ENCODE data around the gene RBM18. TPM values are rescaled to one million over a fixed set of nuclear protein-coding genes. Genes with fewer than 3 reads are reported as not detected.

RBM18 gene
- total and polyA plus RNA-seq, 2 donors (not counting 1 experiment from before 2014, with no cell fraction given): 11.2 to 25.1 TPM

DNA sequence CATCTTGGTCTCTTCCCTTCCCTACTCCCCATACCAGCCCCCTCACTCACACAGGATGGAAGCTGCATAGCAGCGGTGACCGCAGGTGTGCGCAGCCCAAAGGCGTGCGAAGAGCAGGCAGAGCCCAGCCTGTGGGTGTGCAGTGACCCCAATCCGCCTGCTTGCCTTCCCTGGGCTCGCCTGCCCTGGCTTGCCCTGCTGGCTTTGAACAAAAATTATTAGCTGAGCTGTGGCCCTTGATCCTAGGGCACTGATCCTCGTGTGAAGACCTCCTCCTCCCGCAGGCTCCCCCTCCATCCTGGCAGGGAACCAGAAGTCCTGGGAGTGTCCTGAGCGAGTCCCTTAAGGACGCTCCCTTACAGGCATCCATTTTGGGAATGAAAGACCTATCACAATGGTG lies 73.1 kb downstream of the RBM18 start:
- no peak overlapping the region for H3K4me2 ChIP-seq (ENCODE audit: extremely low read depth, insufficient read depth, low read length)
- DNase-seq (ENCODE audit: low read depth in 2 of 2): no peak
- TF ChIP-seq CTCF (conservative IDR thresholded peaks at IDR 0.05 in 1 of 2, IDR thresholded peaks at IDR 0.05 in 1 of 2; ENCODE audit: low read depth in 1 of 2, low read length in 2 of 2): no peak
- TF ChIP-seq EZH2 (IDR thresholded peaks at IDR 0.05; ENCODE audit: low read length, missing control alignments): no peak
- H3K4me1 ChIP-seq (ENCODE audit: control insufficient read depth, extremely low read depth, insufficient read depth, low read length): peaks cover 3% of the 10 kb centered on the region
- no peak overlapping the region for H3K27ac ChIP-seq (ENCODE audit: insufficient read depth, low read length)
- no peaks in the 10 kb centered on the region for H3K27me3 ChIP-seq (ENCODE audit: control insufficient read depth, insufficient read depth, low read length)
- H2AFZ ChIP-seq (ENCODE audit: low read length): no peak overlapping the region
- no peaks in the 10 kb centered on the region for H3K9me3 ChIP-seq (ENCODE audit: control insufficient read depth, insufficient read depth, low read depth, low read length)
- H3K36me3 ChIP-seq (ENCODE audit: control insufficient read depth, insufficient read depth, low read length): no peaks in the 10 kb centered on the region
- no peak overlapping the region for H3K4me3 ChIP-seq (replicated peaks in 1 of 4; ENCODE audit: control extremely low read depth in 1 of 4, insufficient read depth in 1 of 4, low read depth in 3 of 4, low read length in 4 of 4)
- H4K20me1 ChIP-seq (ENCODE audit: control insufficient read depth, extremely low read depth, insufficient read depth, low read length): no peaks in the 10 kb centered on the region
- no peak overlapping the region for H3K9ac ChIP-seq (ENCODE audit: insufficient read depth, low read length)
- H3K79me2 ChIP-seq (ENCODE audit: control insufficient read depth, insufficient read depth, low read length): no peaks in the 10 kb centered on the region

GRCh38 chr9:122190597-122191381 lies 73.9 kb downstream of the RBM18 start:
- H3K4me2 ChIP-seq (ENCODE audit: extremely low read depth, insufficient read depth, low read length): no peak overlapping the region
- no peaks in the 10 kb centered on the region for H3K9me3 ChIP-seq (ENCODE audit: control insufficient read depth, insufficient read depth, low read depth, low read length)
- no peaks in the 10 kb centered on the region for H3K36me3 ChIP-seq (ENCODE audit: control insufficient read depth, insufficient read depth, low read length)
- H3K4me3 ChIP-seq (replicated peaks in 1 of 4; ENCODE audit: control extremely low read depth in 1 of 4, insufficient read depth in 1 of 4, low read depth in 3 of 4, low read length in 4 of 4): no peak overlapping the region
- H3K79me2 ChIP-seq (ENCODE audit: control insufficient read depth, insufficient read depth, low read length): no peaks in the 10 kb centered on the region
- TF ChIP-seq CTCF (conservative IDR thresholded peaks at IDR 0.05 in 1 of 2, IDR thresholded peaks at IDR 0.05 in 1 of 2; ENCODE audit: low read depth in 1 of 2, low read length in 2 of 2) (no peak), EZH2 (IDR thresholded peaks at IDR 0.05; ENCODE audit: low read length, missing control alignments) (no peak)
- peaks cover 3% of the 10 kb centered on the region for H3K4me1 ChIP-seq (ENCODE audit: control insufficient read depth, extremely low read depth, insufficient read depth, low read length)
- DNase-seq (ENCODE audit: low read depth in 2 of 2): no peak
- H4K20me1 ChIP-seq (ENCODE audit: control insufficient read depth, extremely low read depth, insufficient read depth, low read length): no peaks in the 10 kb centered on the region
- H3K27me3 ChIP-seq (ENCODE audit: control insufficient read depth, insufficient read depth, low read length): no peaks in the 10 kb centered on the region
- no peak overlapping the region for H2AFZ ChIP-seq (ENCODE audit: low read length)
- no peak overlapping the region for H3K9ac ChIP-seq (ENCODE audit: insufficient read depth, low read length)
- no peak overlapping the region for H3K27ac ChIP-seq (ENCODE audit: insufficient read depth, low read length)

- Histone ChIP-seq H3K9me3 (ENCODE audit: control insufficient read depth, insufficient read depth, low read depth, low read length) (no peaks in the 10 kb centered on the region), H3K27ac (ENCODE audit: insufficient read depth, low read length) (no peak overlapping the region), H3K4me1 (ENCODE audit: control insufficient read depth, extremely low read depth, insufficient read depth, low read length) (peaks cover 3% of the 10 kb centered on the region), H3K4me2 (ENCODE audit: extremely low read depth, insufficient read depth, low read length) (no peak overlapping the region), H2AFZ (ENCODE audit: low read length) (no peak overlapping the region), H3K36me3 (ENCODE audit: control insufficient read depth, insufficient read depth, low read length) (no peaks in the 10 kb centered on the region), H3K4me3 (replicated peaks in 1 of 4; ENCODE audit: control extremely low read depth in 1 of 4, insufficient read depth in 1 of 4, low read depth in 3 of 4, low read length in 4 of 4) (no peak overlapping the region), H3K27me3 (ENCODE audit: control insufficient read depth, insufficient read depth, low read length) (peaks cover 6% of the 10 kb centered on the region), H4K20me1 (ENCODE audit: control insufficient read depth, extremely low read depth, insufficient read depth, low read length) (no peaks in the 10 kb centered on the region), H3K9ac (ENCODE audit: insufficient read depth, low read length) (no peak overlapping the region), H3K79me2 (ENCODE audit: control insufficient read depth, insufficient read depth, low read length) (no peaks in the 10 kb centered on the region)
- no peak for TF ChIP-seq CTCF (conservative IDR thresholded peaks at IDR 0.05 in 1 of 2, IDR thresholded peaks at IDR 0.05 in 1 of 2; ENCODE audit: low read depth in 1 of 2, low read length in 2 of 2)
- no peak for TF ChIP-seq EZH2 (IDR thresholded peaks at IDR 0.05; ENCODE audit: low read length, missing control alignments)
- DNase-seq (ENCODE audit: low read depth in 2 of 2): no peak
Measured at GRCh38 chr9:122188369-122188768, 76.3 kb downstream of the RBM18 start.

Other genes with a start within 250 kb of the RBM18 start
- gene TTLL11, start 171.5 kb downstream of the RBM18 start, total RNA-seq: 3.9 and 4.8 TPM in 2 replicates
- 3.9 and 5.4 TPM in 2 replicates for gene TTLL11, start 171.5 kb downstream of the RBM18 start, polyA plus RNA-seq
- 26.6 and 29.0 TPM in 2 replicates for gene NDUFA8, start 105.1 kb downstream of the RBM18 start, total RNA-seq
- 90.2 and 105 TPM in 2 replicates for gene NDUFA8, start 105.1 kb downstream of the RBM18 start, polyA plus RNA-seq
- gene MORN5, start 104.9 kb downstream of the RBM18 start, total RNA-seq: 0.33 and 0.51 TPM in 2 replicates
- gene MORN5, start 104.9 kb downstream of the RBM18 start, polyA plus RNA-seq: not detected in 2 replicates
- gene LHX6, start 35.9 kb downstream of the RBM18 start, total RNA-seq: not detected in 2 replicates
- 0.09 TPM in 1 of 2 replicates, not detected in the other for gene LHX6, start 35.9 kb downstream of the RBM18 start, polyA plus RNA-seq
- gene MRRF, start within 50 bp of the RBM18 start, total RNA-seq: 31.6 and 36.8 TPM in 2 replicates
- gene MRRF, start within 50 bp of the RBM18 start, polyA plus RNA-seq: 37.3 and 56.9 TPM in 2 replicates
- gene PTGS1, start 106.2 kb upstream of the RBM18 start, total RNA-seq: 8.0 and 13.4 TPM in 2 replicates
- 52.9 and 86.5 TPM in 2 replicates for gene PTGS1, start 106.2 kb upstream of the RBM18 start, polyA plus RNA-seq
- gene OR1J1, start 213.1 kb upstream of the RBM18 start, total RNA-seq: not detected in 2 replicates
- gene OR1J1, start 213.1 kb upstream of the RBM18 start, polyA plus RNA-seq: not detected in 2 replicates
- gene OR1J2, start 246.0 kb upstream of the RBM18 start, total RNA-seq: 0.26 and 0.33 TPM in 2 replicates
- gene OR1J2, start 246.0 kb upstream of the RBM18 start, polyA plus RNA-seq: 0.19 and 0.23 TPM in 2 replicates